DMS79 treated with DMSO at 0.1 percent for 48 hours (cell line): ENCODE measurements around the gene TP53AIP1.

Experiments used
- DNase-seq: peaks from one replicate; lab custom pipeline; 2025; lab: John Stamatoyannopoulos, UW

Gene TP53AIP1

GRCh38 chr11:128905345-128906184 lies 37.1 kb downstream of the TP53AIP1 start:
- DNase-seq = peak; percentile 83

- peak; percentile 66 for DNase-seq
Observed at GRCh38 chr11:128904656-128905344, 37.9 kb downstream of the TP53AIP1 start.

- DNase-seq = no peak
Observed at GRCh38 chr11:128904303-128904655, 38.4 kb downstream of the TP53AIP1 start.

GRCh38 chr11:128903248-128904061 lies 39.2 kb downstream of the TP53AIP1 start:
- no peak for DNase-seq

- DNase-seq = no peak
Observed at GRCh38 chr11:128902515-128903066, 40.1 kb downstream of the TP53AIP1 start.

- no peak for DNase-seq
Observed at GRCh38 chr11:128901653-128902514, 40.8 kb downstream of the TP53AIP1 start.

GRCh38 chr11:128900468-128900867 lies 42.2 kb downstream of the TP53AIP1 start:
- no peak for DNase-seq

- DNase-seq = no peak
Observed at GRCh38 chr11:128898580-128899344, 43.9 kb downstream of the TP53AIP1 start.

- DNase-seq = no peak
Observed at GRCh38 chr11:128897826-128898225, 44.8 kb downstream of the TP53AIP1 start.

- DNase-seq = no peak
Observed at GRCh38 chr11:128896356-128896755, 46.3 kb downstream of the TP53AIP1 start.

- DNase-seq = no peak
Observed at GRCh38 chr11:128895526-128895925, 47.1 kb downstream of the TP53AIP1 start.

GRCh38 chr11:128894685-128895084 lies 48.0 kb downstream of the TP53AIP1 start:
- no peak for DNase-seq

GRCh38 chr11:128894286-128894681 lies 48.4 kb downstream of the TP53AIP1 start:
- peak; percentile 49 for DNase-seq

GRCh38 chr11:128893578-128894285 lies 48.9 kb downstream of the TP53AIP1 start:
- DNase-seq = peak; percentile 72

- no peak for DNase-seq
Observed at GRCh38 chr11:128892866-128893565, 49.7 kb downstream of the TP53AIP1 start.

GRCh38 chr11:128891913-128892398 lies 50.7 kb downstream of the TP53AIP1 start:
- DNase-seq = no peak

GRCh38 chr11:128890543-128891368 lies 51.9 kb downstream of the TP53AIP1 start, which contains the start of gene KCNJ5:
KCNJ5 (plus strand) TSS chr11:128891356; CDS start chr11:128911274, 19,918 bp downstream.
- peak; percentile 47 for DNase-seq

- no peak for DNase-seq
Observed at GRCh38 chr11:128890216-128890542, 52.5 kb downstream of the TP53AIP1 start.
